GM12878 (cell line): ENCODE measurements around the gene PRRT4. TPM values are rescaled to one million over a fixed set of nuclear protein-coding genes. Genes with fewer than 3 reads are reported as not detected.

ENCODE experiments used
- BACH1 ChIP-seq: fragments of 450-650 bp; IDR thresholded peaks from 2 replicates; pipeline ENCODE4 v1.6.1; 2017; ENCODE audit warnings: mild to moderate bottlenecking, borderline replicate concordance
- BCL3 ChIP-seq: IDR thresholded peaks from 2 replicates; pipeline ENCODE4 v1.6.1; 2011; ENCODE audit warnings: borderline replicate concordance, low read depth, mild to moderate bottlenecking, moderate library complexity, low read length; ENCODE audit not compliant: insufficient read depth, poor library complexity, severe bottlenecking
- BRCA1 ChIP-seq: IDR thresholded peaks from 2 replicates; pipeline ENCODE4 v1.6.1; 2011; ENCODE audit warnings: low read depth, low read length, improper control_type of control experiment
- CBFB ChIP-seq: IDR thresholded peaks from 2 replicates; pipeline ENCODE4 v1.6.1; 2016; ENCODE audit warnings: antibody characterized with exemption, low read depth
- CTCF ChIP-seq, 3 experiments: IDR thresholded peaks in 2 of 3; conservative IDR thresholded peaks in 1 of 3; 2 replicates each; pipeline ENCODE4 v1.5.1; 2011; ENCODE audit warnings: low read depth in 3 of 3, low read length in 3 of 3, mild to moderate bottlenecking in 3 of 3, control low read depth in 2 of 3, moderate library complexity in 2 of 3, inconsistent platforms in 1 of 3, mixed read lengths in 1 of 3; ENCODE audit not compliant: control insufficient read depth in 2 of 3, insufficient read depth in 1 of 3; ENCODE audit errors: extremely low read depth in 1 of 3
- IKZF2 ChIP-seq, 2 experiments: fragments of 450-650 bp; IDR thresholded peaks; 2 replicates each; pipeline ENCODE4 v1.6.1; 2017; ENCODE audit warnings: mild to moderate bottlenecking in 2 of 2, moderate library complexity in 2 of 2
- MYB ChIP-seq: fragments of 150-350 bp; IDR thresholded peaks from 2 replicates; pipeline ENCODE4 v1.6.1; 2014; ENCODE audit warnings: mild to moderate bottlenecking, low read depth, low read length, borderline replicate concordance
- NFYB ChIP-seq: IDR thresholded peaks from 2 replicates; pipeline ENCODE4 v1.6.1; 2011; ENCODE audit warnings: low read depth, mild to moderate bottlenecking, low read length, improper control_type of control experiment, moderate library complexity; ENCODE audit not compliant: insufficient read depth
- RAD21 ChIP-seq: IDR thresholded peaks from 2 replicates; pipeline ENCODE4 v1.6.1; 2011; ENCODE audit warnings: mild to moderate bottlenecking, low read depth, low read length, moderate library complexity; ENCODE audit not compliant: insufficient read depth
- RFX5 ChIP-seq: IDR thresholded peaks from 2 replicates; pipeline ENCODE4 v1.6.1; 2011; ENCODE audit warnings: low read depth, low read length, improper control_type of control experiment
- SMAD5 ChIP-seq: IDR thresholded peaks from 2 replicates; pipeline ENCODE4 v1.6.1; 2016; ENCODE audit warnings: antibody characterized with exemption, low read depth
- SMC3 ChIP-seq: IDR thresholded peaks from 2 replicates; pipeline ENCODE4 v1.6.1; 2011; ENCODE audit warnings: low read length, improper control_type of control experiment, borderline replicate concordance
- TAF1 ChIP-seq: IDR thresholded peaks from 2 replicates; pipeline ENCODE4 v1.6.1; 2011; ENCODE audit warnings: mild to moderate bottlenecking, low read depth, low read length, borderline replicate concordance
- YBX1 ChIP-seq: fragments of 450-650 bp; IDR thresholded peaks from 2 replicates; pipeline ENCODE4 v1.6.1; 2016; ENCODE audit warnings: antibody characterized with exemption
- ZBTB33 ChIP-seq: fragments of 450-650 bp; IDR thresholded peaks from 2 replicates; pipeline ENCODE4 v1.6.1; 2017; ENCODE audit warnings: mild to moderate bottlenecking
- ZBTB4 ChIP-seq: fragments of 450-650 bp; formaldehyde crosslinking; IDR thresholded peaks from 2 replicates; pipeline ENCODE4 v1.4.0; 2022; ENCODE audit warnings: mild to moderate bottlenecking, moderate library complexity
- ZNF207 ChIP-seq: fragments of 450-650 bp; IDR thresholded peaks from 2 replicates; pipeline ENCODE4 v1.6.1; 2014; ENCODE audit warnings: antibody characterized with exemption, mild to moderate bottlenecking, borderline replicate concordance
- ZZZ3 ChIP-seq: IDR thresholded peaks from 2 replicates; pipeline ENCODE4 v1.6.1; 2011; ENCODE audit warnings: low read depth; ENCODE audit not compliant: control insufficient read depth, insufficient read length
- polyA plus RNA-seq, 11 experiments: library from polyadenylated mRNA; depleted of rRNA in 4 of 11; unstranded in 6 of 11; stranded (reverse) in 5 of 11; fragments of >200 nt; fragmentation: Nextera tagmentation in 4 of 11; fragmentation: Illumina TruSeq in 1 of 11; extraction: Ambion mirVana in 4 of 11; extraction: Trizol in 1 of 11; gene quantifications; 1 replicate in 1 of 11; 2 replicates in 10 of 11; pipeline versions ENCODE4 v1.2.1 to v1.2.3, GENCODE V29; 2011 to 2016; ENCODE audit warnings: inconsistent platforms in 2 of 11, missing spikeins in 2 of 11, low read depth in 1 of 11
- total RNA-seq, 4 experiments: library from RNA; depleted of rRNA in 3 of 4; stranded (reverse); fragments of >200 nt in 3 of 4; fragmentation: Illumina TruSeq in 1 of 4; extraction: Trizol in 1 of 4; gene quantifications; 2 replicates each; pipeline versions ENCODE4 v1.2.1 to v1.2.3, GENCODE V29; 2013 to 2021
- TF ChIP-seq, protein P1 (sequence below): fragments of 450-650 bp; IDR thresholded peaks from 2 replicates; pipeline ENCODE4 v1.6.1; 2017; ENCODE audit warnings: borderline replicate concordance

PRRT4 gene
- total and polyA plus RNA-seq, 10 of the 15 experiments (the other 5 are each of a cell fraction or from before 2014, with no cell fraction given): not detected

GRCh38 chr7:128343554-128344430 is 17.7 kb downstream of the PRRT4 start, which contains the start of gene RBM28 (continued):
- TF ChIP-seq BCL3: no peak
- TF ChIP-seq CTCF (IDR thresholded peaks at IDR 0.05 in 2 of 3, conservative IDR thresholded peaks at IDR 0.05 in 1 of 3; ENCODE audit: control insufficient read depth in 2 of 3, extremely low read depth in 1 of 3, insufficient read depth in 1 of 3, low read depth in 3 of 3, low read length in 3 of 3): no peak
- no peak; the same call in 1 of the 2 replicates for TF ChIP-seq BACH1
- TF ChIP-seq RAD21: no peak
- TF ChIP-seq MYB: no peak
- no peak for TF ChIP-seq ZZZ3
- peak; percentile 72; the same call in 1 of the 2 replicates for TF ChIP-seq SMAD5
- TF ChIP-seq, protein P1, sequence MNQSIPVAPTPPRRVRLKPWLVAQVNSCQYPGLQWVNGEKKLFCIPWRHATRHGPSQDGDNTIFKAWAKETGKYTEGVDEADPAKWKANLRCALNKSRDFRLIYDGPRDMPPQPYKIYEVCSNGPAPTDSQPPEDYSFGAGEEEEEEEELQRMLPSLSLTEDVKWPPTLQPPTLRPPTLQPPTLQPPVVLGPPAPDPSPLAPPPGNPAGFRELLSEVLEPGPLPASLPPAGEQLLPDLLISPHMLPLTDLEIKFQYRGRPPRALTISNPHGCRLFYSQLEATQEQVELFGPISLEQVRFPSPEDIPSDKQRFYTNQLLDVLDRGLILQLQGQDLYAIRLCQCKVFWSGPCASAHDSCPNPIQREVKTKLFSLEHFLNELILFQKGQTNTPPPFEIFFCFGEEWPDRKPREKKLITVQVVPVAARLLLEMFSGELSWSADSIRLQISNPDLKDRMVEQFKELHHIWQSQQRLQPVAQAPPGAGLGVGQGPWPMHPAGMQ: no peak
- no peak for TF ChIP-seq BRCA1
- no peak for TF ChIP-seq RFX5
- TF ChIP-seq ZBTB33: no peak
- no peak for TF ChIP-seq SMC3
- TF ChIP-seq ZBTB4 (CRISPR knock-in tag): no peak
- TF ChIP-seq IKZF2 (IDR thresholded peaks at IDR 0.05): peak in 1 of 2 experiments; percentile 24; a peak in 1 of 4 replicates
- TF ChIP-seq NFYB: no peak
- no peak for TF ChIP-seq YBX1
- peak; percentile 97 for TF ChIP-seq ZNF207
- TF ChIP-seq CBFB: peak; percentile 85
- TF ChIP-seq TAF1: peak; percentile 89
